GM12878 (cell line): ENCODE results near the gene ACCSL. TPM values are rescaled to one million over a fixed set of nuclear protein-coding genes. Genes with fewer than 3 reads are reported as not detected.
A peak's percentile ranks its signal among the peaks of the same experiment; 100 is the strongest.

Experiments
- BMI1 ChIP-seq: fragments of 450-650 bp; IDR thresholded peaks from 2 replicates; pipeline ENCODE4 v1.6.1; 2016; ENCODE audit warnings: mild to moderate bottlenecking, moderate library complexity, borderline replicate concordance
- BRCA1 ChIP-seq: IDR thresholded peaks from 2 replicates; pipeline ENCODE4 v1.6.1; 2011; ENCODE audit warnings: low read depth, low read length, improper control_type of control experiment
- CREM ChIP-seq: IDR thresholded peaks from 2 replicates; pipeline ENCODE4 v1.6.1; 2014; ENCODE audit warnings: antibody characterized with exemption, low read depth
- EED ChIP-seq: sonication (generic); IDR thresholded peaks from 2 replicates; pipeline ENCODE4 v1.6.1; 2016; ENCODE audit warnings: antibody characterized with exemption, low read depth
- EP300 ChIP-seq, 2 experiments: fragments of 150-350 bp in 1 of 2; IDR thresholded peaks; 2 replicates each; pipeline ENCODE4 v1.6.1; 2011 to 2012; ENCODE audit warnings: low read depth in 2 of 2, low read length in 2 of 2, borderline replicate concordance in 1 of 2, improper control_type of control experiment in 1 of 2, inconsistent platforms in 1 of 2; ENCODE audit not compliant: control insufficient read depth in 1 of 2
- MYB ChIP-seq: fragments of 150-350 bp; IDR thresholded peaks from 2 replicates; pipeline ENCODE4 v1.6.1; 2014; ENCODE audit warnings: mild to moderate bottlenecking, low read depth, low read length, borderline replicate concordance
- NFXL1 ChIP-seq: fragments of 450-650 bp; IDR thresholded peaks from 2 replicates; pipeline ENCODE4 v1.6.1; 2017; ENCODE audit warnings: antibody characterized with exemption, mild to moderate bottlenecking, borderline replicate concordance
- NR2F1 ChIP-seq: fragments of 450-650 bp; conservative IDR thresholded peaks from 2 replicates; pipeline ENCODE4 v1.6.1; 2017; ENCODE audit warnings: mild to moderate bottlenecking
- POU2F2 ChIP-seq: IDR thresholded peaks from 3 replicates; pipeline ENCODE4 v1.6.1; 2011; ENCODE audit warnings: low read depth, mild to moderate bottlenecking, low read length, borderline replicate concordance
- RB1 ChIP-seq: fragments of 450-650 bp; formaldehyde crosslinking; IDR thresholded peaks from 2 replicates; pipeline ENCODE4 v1.6.1; 2017; ENCODE audit warnings: mild to moderate bottlenecking, borderline replicate concordance
- RUNX3 ChIP-seq: IDR thresholded peaks from 2 replicates; pipeline ENCODE4 v1.6.1; 2012; ENCODE audit warnings: low read length, inconsistent platforms
- SREBF1 ChIP-seq: IDR thresholded peaks from 2 replicates; pipeline ENCODE4 v1.6.1; 2012; ENCODE audit warnings: mild to moderate bottlenecking, low read length
- SREBF2 ChIP-seq: IDR thresholded peaks from 2 replicates; pipeline ENCODE4 v1.6.1; 2012; ENCODE audit warnings: mild to moderate bottlenecking, low read length
- WRNIP1 ChIP-seq: IDR thresholded peaks from 2 replicates; pipeline ENCODE4 v1.6.1; 2011; ENCODE audit warnings: low read depth, low read length, improper control_type of control experiment, borderline replicate concordance
- ZBED1 ChIP-seq: IDR thresholded peaks from 2 replicates; pipeline ENCODE4 v1.6.1; 2016; ENCODE audit warnings: borderline replicate concordance
- ZNF207 ChIP-seq: fragments of 450-650 bp; IDR thresholded peaks from 2 replicates; pipeline ENCODE4 v1.6.1; 2014; ENCODE audit warnings: antibody characterized with exemption, mild to moderate bottlenecking, borderline replicate concordance
- ZNF622 ChIP-seq: fragments of 450-650 bp; IDR thresholded peaks from 2 replicates; pipeline ENCODE4 v1.6.1; 2017; ENCODE audit warnings: mild to moderate bottlenecking, inconsistent platforms
- polyA plus RNA-seq, 11 experiments: library from polyadenylated mRNA; depleted of rRNA in 4 of 11; unstranded in 6 of 11; stranded (reverse) in 5 of 11; fragments of >200 nt; fragmentation: Nextera tagmentation in 4 of 11; fragmentation: Illumina TruSeq in 1 of 11; extraction: Ambion mirVana in 4 of 11; extraction: Trizol in 1 of 11; gene quantifications; 1 replicate in 1 of 11; 2 replicates in 10 of 11; pipeline versions ENCODE4 v1.2.1 to v1.2.3, GENCODE V29; 2011 to 2016; ENCODE audit warnings: inconsistent platforms in 2 of 11, missing spikeins in 2 of 11, low read depth in 1 of 11
- total RNA-seq, 4 experiments: library from RNA; depleted of rRNA in 3 of 4; stranded (reverse); fragments of >200 nt in 3 of 4; fragmentation: Illumina TruSeq in 1 of 4; extraction: Trizol in 1 of 4; gene quantifications; 2 replicates each; pipeline versions ENCODE4 v1.2.1 to v1.2.3, GENCODE V29; 2013 to 2021
- TF ChIP-seq, protein P1 (sequence below): IDR thresholded peaks from 2 replicates; pipeline ENCODE4 v1.6.1; 2012; ENCODE audit warnings: low read depth, low read length, improper control_type of control experiment
- TF ChIP-seq, protein P2 (sequence below): IDR thresholded peaks from 2 replicates; pipeline ENCODE4 v1.6.1; 2011; ENCODE audit warnings: borderline replicate concordance, low read depth, mild to moderate bottlenecking, moderate library complexity, mixed read lengths, low read length; ENCODE audit not compliant: insufficient read depth; ENCODE audit errors: extremely low read length
- TF ChIP-seq, protein P3 (sequence below): IDR thresholded peaks from 2 replicates; pipeline ENCODE4 v1.6.1; 2012; ENCODE audit warnings: low read depth, low read length, improper control_type of control experiment
- TF ChIP-seq, protein P4 (sequence below): fragments of 450-650 bp; formaldehyde crosslinking; IDR thresholded peaks from 2 replicates; pipeline ENCODE4 v1.4.0; 2022; ENCODE audit warnings: mild to moderate bottlenecking, moderate library complexity
- TF ChIP-seq, protein P5 (sequence below): fragments of 450-650 bp; IDR thresholded peaks from 2 replicates; pipeline ENCODE4 v1.6.1; 2018; ENCODE audit warnings: borderline replicate concordance, mild to moderate bottlenecking; ENCODE audit not compliant: partially characterized antibody

Gene ACCSL
- total and polyA plus RNA-seq, 10 of the 15 experiments (the other 5 are each of a cell fraction or from before 2014, with no cell fraction given): 0.15 TPM; not detected in 9

DNA sequence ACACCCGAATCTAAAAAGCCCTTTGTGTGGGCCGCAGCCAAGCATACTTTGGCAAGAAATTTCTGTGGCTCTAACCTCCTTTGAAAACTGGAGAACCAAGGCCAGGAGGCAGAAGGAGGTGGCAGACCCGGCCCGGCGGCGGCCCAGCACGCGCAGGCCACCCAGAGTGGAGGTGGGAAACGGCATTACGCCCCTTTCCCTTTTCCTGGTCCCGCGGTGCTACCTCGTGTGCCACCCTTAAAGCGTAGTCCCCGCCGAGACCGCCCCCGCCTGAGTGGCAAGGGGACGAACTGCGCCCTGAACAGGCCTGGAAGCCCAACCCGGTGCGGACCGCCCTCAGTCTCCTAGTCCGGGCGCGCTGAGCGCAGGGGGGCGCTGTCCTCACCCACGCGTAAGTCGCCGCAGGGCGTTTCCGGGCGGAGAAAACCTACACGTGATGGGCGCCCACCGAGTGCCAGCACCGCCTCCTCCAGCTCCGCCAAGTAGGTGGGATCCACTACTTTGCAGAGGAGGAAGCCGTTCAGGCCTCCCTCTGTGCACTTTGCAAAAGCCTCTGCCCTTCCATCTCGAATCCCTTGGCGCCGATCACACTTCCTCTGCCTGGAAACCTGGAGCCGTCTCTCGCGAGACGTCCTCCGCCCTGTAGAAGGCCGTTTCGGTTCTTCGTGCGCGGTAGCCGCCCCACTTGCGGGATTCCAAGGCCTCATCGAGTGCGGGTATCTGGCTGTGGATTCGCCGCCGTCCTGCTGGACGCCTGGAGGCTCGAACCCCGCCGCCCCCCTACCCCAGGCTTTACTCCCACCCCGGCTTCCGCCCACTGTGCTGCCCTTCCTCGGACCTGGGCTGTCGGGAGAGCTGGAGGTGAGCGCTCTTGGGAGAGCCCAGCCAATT is 18.3 kb downstream of the ACCSL start, which contains the start of gene ACCS (continued):
- TF ChIP-seq, protein P1, sequence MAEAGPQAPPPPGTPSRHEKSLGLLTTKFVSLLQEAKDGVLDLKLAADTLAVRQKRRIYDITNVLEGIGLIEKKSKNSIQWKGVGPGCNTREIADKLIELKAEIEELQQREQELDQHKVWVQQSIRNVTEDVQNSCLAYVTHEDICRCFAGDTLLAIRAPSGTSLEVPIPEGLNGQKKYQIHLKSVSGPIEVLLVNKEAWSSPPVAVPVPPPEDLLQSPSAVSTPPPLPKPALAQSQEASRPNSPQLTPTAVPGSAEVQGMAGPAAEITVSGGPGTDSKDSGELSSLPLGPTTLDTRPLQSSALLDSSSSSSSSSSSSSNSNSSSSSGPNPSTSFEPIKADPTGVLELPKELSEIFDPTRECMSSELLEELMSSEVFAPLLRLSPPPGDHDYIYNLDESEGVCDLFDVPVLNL: no peak
- TF ChIP-seq ZNF622: no peak
- peak; percentile 80 for TF ChIP-seq BRCA1
- 0 out of 2 replicates have a peak, but pooled peaks have one; percentile 36 for TF ChIP-seq RB1
- TF ChIP-seq ZBED1: no peak
- no peak for TF ChIP-seq MYB
- TF ChIP-seq POU2F2: peak; percentile 13; the same call in 1 of the 3 replicates
- peak; percentile 87 for TF ChIP-seq ZNF207
- TF ChIP-seq, protein P2, sequence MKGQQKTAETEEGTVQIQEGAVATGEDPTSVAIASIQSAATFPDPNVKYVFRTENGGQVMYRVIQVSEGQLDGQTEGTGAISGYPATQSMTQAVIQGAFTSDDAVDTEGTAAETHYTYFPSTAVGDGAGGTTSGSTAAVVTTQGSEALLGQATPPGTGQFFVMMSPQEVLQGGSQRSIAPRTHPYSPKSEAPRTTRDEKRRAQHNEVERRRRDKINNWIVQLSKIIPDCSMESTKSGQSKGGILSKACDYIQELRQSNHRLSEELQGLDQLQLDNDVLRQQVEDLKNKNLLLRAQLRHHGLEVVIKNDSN: peak; percentile 87
- TF ChIP-seq EP300 (IDR thresholded peaks at IDR 0.05; ENCODE audit: borderline replicate concordance in 1 of 2, control insufficient read depth in 1 of 2, low read depth in 2 of 2, low read length in 2 of 2): no peak
- peak; percentile 53; the same call in 1 of the 2 replicates for TF ChIP-seq CREM
- TF ChIP-seq, protein P3, sequence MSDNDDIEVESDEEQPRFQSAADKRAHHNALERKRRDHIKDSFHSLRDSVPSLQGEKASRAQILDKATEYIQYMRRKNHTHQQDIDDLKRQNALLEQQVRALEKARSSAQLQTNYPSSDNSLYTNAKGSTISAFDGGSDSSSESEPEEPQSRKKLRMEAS: peak; percentile 77
- TF ChIP-seq, protein P4, sequence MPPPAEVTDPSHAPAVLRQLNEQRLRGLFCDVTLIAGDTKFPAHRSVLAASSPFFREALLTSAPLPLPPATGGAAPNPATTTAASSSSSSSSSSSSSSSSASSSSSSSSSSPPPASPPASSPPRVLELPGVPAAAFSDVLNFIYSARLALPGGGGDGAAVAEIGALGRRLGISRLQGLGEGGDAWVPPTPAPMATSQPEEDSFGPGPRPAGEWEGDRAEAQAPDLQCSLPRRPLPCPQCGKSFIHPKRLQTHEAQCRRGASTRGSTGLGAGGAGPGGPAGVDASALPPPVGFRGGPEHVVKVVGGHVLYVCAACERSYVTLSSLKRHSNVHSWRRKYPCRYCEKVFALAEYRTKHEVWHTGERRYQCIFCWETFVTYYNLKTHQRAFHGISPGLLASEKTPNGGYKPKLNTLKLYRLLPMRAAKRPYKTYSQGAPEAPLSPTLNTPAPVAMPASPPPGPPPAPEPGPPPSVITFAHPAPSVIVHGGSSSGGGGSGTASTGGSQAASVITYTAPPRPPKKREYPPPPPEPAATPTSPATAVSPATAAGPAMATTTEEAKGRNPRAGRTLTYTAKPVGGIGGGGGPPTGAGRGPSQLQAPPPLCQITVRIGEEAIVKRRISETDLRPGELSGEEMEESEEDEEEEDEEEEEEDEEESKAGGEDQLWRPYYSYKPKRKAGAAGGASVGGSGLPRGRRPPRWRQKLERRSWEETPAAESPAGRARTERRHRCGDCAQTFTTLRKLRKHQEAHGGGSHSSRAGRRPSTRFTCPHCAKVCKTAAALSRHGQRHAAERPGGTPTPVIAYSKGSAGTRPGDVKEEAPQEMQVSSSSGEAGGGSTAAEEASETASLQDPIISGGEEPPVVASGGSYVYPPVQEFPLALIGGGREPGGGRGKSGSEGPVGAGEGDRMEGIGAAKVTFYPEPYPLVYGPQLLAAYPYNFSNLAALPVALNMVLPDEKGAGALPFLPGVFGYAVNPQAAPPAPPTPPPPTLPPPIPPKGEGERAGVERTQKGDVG (CRISPR knock-in tag): no peak
- peak; percentile 23; the same call in 1 of the 2 replicates for TF ChIP-seq EED
- no peak for TF ChIP-seq BMI1
- peak; percentile 73 for TF ChIP-seq RUNX3
- TF ChIP-seq SREBF2: no peak
- peak; percentile 31; the same call in 1 of the 2 replicates for TF ChIP-seq NR2F1
- TF ChIP-seq SREBF1: no peak
- no peak for TF ChIP-seq WRNIP1
- TF ChIP-seq, protein P5, sequence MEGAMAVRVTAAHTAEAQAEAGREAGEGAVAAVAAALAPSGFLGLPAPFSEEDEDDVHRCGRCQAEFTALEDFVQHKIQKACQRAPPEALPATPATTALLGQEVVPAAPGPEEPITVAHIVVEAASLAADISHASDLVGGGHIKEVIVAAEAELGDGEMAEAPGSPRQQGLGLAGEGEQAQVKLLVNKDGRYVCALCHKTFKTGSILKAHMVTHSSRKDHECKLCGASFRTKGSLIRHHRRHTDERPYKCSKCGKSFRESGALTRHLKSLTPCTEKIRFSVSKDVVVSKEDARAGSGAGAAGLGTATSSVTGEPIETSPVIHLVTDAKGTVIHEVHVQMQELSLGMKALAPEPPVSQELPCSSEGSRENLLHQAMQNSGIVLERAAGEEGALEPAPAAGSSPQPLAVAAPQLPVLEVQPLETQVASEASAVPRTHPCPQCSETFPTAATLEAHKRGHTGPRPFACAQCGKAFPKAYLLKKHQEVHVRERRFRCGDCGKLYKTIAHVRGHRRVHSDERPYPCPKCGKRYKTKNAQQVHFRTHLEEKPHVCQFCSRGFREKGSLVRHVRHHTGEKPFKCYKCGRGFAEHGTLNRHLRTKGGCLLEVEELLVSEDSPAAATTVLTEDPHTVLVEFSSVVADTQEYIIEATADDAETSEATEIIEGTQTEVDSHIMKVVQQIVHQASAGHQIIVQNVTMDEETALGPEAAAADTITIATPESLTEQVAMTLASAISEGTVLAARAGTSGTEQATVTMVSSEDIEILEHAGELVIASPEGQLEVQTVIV: peak; percentile 85
- no peak for TF ChIP-seq NFXL1
